GM18502 (cell line): Measurements from ENCODE around the gene PCK1.

Experiments
- ATAC-seq: cut with Tn5 transposase; IDR thresholded peaks from one replicate; pipeline ENCODE4 v1.9.1; 2021; ENCODE audit warnings: mild to moderate bottlenecking; ENCODE audit not compliant: unreplicated experiment, poor library complexity

Gene PCK1

DNA sequence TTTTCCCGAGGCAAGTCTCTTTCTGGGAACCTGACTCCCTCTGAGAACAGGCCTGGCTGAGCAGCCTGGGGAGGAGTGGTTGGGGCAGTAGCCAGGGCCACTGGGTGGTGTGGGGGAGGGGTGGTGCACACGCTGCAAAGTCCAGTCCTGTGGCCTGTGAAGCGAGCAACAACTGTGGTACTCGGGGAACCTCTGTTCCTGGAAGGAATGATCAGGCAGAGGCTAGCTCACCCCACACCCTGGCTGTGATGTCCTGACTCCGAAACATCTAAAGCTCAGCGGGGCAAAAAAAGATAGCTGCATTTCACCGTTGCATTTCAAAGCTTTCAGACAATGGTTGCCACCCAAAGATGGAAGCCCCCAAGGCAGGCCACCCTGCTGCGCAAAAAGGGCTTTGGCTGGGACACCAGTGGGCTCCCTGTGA, 25.5 kb downstream of the PCK1 start:
- ATAC-seq, result no peak

DNA sequence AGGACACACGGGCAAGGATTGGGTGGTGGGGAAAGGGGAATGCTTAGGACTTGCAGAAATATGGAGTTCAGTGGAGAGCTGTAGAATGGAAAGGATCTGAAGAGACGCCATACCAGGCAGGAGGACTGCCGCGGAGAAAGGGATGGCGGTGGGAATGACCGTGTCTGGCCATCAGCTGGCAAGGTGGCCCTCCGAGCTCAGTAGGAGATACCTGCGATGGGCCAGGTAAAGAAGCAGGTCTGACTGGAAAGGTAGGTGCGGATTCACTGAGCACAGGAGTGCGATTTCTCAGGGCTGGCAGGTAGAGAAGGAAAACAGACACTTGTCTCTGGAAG, 26.0 kb downstream of the PCK1 start:
- no peak for ATAC-seq

DNA sequence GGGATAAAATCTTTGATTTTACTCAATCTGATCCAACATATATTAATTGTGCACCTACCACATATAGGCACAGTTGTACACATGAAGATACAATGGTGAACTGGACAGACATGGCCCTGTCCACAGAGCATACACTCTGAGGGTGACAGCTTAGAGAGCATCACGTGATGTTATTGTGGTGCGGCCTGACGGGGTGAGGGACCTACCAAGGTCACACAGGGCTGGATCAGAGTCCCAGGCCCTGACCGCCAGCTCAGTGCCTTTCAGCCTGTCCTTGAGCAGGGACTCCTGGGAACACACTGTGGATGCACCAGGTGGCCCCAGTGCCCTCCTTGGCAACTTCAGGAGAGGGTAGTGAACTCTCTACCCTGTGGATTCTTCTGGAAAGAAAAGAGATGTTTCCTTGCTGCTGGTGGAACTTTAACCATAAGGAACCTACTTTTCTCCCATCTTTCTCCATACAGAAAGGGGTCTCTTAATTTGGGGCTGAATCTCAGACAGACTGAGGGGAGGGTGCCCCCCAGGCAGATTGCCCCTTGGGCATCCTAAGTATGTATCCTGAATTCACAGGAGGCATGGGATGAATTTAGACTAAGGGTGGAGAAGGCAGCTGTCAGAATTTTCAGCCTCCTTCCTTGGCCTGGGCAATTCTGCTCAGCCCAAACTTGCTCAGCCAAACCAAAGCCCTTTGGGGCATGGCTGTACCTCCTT, 26.5 kb downstream of the PCK1 start:
- no peak for ATAC-seq

DNA sequence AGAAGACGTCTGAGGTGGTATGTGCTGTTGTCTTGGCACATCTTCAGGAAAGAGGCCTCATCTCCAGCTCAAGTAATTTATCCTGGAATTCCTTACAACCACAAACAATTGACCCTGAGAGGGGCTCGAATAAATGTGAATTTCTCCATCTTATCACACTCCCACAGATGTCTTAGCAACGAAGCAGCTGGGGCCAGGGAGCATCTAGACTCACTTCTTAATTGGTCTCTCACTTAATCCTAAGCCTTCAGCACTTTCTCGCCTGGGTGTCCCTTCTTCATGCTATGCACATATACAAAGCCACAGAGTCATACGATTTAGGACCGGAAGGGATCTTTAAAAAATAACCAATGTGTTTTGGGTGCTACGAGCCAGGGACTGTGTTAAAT, 27.1 kb downstream of the PCK1 start:
- ATAC-seq, result no peak

- no peak for ATAC-seq
These were observed 27.7 kb downstream of the PCK1 start for GRCh38 chr20:57588596-57588995.

DNA sequence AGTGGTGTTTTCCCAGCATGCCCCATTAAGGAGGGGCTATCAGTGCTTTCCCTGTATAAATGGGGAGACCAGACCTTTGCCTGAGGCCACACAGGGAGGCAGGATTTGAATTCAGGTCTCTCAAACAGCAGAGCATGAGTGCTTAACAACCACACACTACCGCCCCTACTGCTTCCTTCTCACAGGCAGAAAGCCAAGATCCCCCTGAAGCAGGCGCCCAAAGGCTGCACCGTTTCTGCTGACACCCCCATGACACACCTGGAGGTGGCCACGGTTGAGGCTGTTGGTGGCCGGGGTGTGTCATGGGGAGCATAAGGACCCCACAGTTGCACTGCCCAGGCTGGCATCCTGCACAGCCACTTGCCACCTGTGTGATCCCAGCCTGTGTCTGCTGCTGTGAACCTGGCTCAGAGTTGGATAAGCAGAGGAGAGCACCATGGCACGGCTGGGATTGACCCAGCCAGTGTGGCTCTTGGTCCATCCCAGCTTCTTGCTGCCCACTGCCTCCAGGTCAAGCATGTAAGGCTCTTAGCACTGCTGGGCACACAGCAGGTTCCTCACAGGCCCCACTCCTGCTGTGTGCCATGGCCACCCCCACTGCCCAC, 28.3 kb downstream of the PCK1 start:
- ATAC-seq, result no peak

DNA sequence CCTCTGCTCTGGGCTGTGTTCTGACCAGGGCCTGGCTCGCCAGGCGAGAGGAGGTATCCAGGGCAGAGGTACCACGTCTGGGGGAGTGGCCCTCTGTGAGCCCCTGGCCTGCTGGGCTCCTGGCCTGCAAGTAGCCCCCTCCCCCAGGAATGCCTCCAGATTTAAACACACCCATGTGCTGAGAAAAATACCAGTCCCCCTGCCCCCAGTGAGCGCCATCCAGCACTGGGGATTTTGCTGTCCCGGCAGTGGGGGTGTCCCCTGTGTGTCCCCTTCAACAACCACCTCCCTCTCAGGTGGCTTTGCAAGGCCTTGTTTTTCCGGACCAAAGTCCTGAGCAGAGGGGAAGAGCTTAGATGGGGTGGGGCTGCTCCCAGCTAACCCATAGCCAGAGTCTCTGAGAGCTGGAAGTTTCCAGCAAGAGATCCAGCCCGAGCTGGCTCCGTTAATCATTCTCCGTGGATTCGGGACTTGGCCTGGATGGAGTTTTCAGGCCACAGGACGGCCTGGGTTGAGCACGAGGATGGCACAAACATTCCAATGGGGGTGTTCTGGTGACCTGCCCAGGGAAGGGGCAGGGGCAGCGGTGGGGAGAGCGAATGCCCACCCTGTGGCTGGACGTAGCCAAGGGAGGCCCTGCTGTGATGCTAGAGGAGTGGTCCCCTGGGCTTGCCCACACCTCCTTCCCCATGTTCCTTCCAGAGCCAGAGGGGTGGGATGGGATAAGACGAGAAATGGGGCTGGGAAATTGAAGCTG, 29.0 kb downstream of the PCK1 start:
- ATAC-seq, result no peak

GRCh38 chr20:57590485-57591288, 29.8 kb downstream of the PCK1 start:
- no peak for ATAC-seq

GRCh38 chr20:57591289-57592229, 30.6 kb downstream of the PCK1 start:
- ATAC-seq, result no peak

DNA sequence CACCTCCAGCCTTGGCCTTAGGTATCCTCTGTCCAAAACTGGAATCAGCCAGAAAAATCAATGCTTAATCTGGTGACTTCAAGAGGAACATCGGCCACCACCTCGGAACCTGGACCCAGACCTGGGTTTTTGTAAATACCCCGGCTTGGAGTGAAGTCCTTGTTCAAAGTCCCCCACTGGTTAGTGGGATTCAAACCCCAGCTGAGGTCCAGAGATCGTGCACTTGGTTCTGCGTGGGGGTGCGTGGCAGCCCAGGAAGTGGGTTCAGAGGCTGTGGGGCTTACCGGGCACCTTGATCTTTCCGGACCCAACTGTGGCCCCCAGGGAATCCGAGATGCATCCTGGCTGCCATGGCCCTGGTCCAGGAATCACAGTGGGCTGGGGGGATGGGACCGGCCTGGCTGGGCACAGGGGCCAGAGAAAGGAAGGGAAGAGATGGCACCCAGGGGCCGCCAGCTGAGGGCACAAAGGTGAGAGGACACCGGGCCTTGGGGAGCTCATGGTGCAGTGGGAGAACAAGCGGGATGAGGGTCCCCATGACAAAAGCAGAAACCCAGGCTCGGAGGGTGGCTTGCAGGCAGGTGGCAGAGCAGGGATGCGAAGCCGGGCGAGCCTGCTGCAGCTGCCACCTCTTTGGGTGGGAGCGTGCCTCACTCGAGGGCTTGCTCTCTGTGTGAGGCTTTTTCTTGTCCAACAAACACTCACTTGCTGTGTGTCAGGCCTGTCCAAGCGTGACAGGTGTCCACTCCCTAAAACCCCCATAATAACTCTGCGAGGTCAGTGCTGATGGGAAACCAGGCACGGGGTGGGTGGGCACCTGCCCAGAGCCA, 31.6 kb downstream of the PCK1 start:
- ATAC-seq, result no peak

DNA sequence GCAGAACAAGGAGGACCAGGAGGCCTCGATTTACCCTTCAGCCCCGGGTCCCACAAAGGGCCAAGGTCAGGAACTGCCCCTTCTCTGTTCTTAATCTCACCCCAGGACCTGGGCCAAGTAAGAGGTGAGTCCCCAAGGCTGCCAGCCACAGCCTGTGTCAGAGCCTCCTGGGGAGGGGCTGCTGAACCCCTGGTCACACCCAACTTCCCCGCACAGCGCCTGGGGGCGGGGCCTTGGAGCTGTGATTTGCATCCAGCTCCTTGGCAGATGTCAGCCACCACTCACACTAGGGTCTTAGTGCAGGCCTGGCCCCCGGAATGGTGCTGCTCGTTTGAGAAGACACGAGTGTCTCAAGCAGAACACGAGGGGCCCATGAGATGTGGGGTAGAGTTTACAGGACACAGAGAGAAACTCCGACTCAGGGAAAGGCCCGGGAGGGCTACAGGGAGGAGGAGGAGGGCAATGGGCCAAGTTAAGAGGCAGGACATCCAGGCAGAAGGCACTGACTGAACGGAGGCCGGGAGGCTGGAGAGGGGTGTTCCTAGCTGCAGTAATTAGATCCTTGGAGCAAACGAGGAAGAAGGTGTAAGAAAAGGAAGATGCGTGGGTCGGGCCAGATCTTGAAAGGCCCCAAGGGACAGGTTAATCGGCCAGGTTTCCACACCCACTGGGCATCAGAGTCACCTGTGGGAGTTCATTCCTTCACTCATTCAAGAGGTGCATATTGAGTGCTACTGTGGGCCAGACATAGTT, 32.4 kb downstream of the PCK1 start:
- no peak for ATAC-seq

GRCh38 chr20:57594092-57594951, 33.4 kb downstream of the PCK1 start:
- ATAC-seq, result no peak

GRCh38 chr20:57595041-57596030, 34.4 kb downstream of the PCK1 start:
- no peak for ATAC-seq

DNA sequence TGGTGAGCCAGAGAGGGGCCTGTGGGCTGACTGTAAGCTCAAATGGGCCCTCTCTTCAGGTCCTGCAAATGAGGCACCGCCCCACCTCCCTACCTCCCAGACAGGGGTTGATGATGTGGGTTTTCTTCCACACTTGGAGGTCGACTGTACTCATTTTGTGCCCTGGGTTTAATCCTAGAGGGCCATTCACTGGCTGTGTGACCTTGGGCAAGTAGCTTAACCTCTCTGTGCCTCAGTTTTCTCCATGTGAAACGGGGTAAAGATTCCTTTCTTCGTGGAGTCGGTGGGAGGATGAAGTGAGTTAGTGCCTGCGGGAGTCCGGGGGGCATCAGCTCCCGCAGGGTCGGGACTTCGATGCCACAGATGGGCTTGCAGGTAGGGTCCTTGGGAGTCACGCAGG, 35.4 kb downstream of the PCK1 start:
- ATAC-seq, result no peak

DNA sequence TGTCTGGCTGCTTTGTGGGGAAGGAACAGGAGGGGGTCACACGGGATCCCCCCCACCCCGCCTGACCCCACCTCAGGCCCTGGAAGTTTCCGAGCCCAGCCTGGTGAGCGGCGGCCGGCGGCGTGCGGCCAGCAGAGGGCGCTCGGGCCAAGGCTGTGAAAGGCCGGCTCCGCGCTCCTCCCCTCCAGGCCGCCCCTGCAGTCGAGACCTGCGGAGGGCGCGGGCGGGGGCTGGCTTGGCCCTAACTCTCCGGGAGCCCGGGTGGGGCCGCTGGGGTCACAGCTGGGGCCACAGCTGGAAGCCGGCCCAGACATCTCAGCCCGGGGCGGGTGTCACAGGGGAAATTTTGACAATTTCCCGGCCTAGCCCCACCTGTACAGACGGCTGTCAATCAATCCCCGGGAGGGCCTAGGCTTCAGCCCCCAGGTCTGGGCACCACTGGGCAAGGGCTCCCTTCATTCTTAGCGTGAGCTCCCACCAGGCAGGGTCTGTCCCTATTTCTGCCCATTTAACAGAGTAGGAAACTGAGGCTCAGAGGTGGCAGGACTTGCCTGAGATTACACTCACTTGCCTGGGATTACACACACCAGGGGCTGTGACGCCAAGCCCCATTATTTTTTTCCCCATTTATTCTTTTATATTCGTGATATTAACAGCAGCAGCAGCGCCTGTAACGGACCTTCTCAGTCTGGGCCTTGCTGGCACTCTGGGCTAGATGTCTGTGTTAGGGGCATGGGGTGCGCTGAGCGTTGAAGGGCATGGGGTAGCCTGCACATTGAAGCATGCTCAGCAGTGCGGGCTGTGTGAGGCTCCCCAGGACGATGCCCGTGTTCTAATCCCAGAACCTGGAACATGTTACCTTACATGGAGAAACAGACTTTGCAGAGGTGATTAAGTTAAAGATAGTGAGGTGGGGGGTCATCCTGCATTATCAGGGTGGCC, 36.4 kb downstream of the PCK1 start:
- no peak for ATAC-seq
